EH (cell line): ENCODE data around the gene PIEZO1.

Experiments
- DNase-seq: peaks from one replicate; pipeline ENCODE4 v3.0.0-alpha.2; 2015; ENCODE audit warnings: low read depth

PIEZO1 gene

GRCh38 chr16:88769617-88770460 lies 15.2 kb downstream of the PIEZO1 start:
- DNase-seq, result no peak

- DNase-seq, result no peak
Observed at GRCh38 chr16:88768071-88768783, 16.8 kb downstream of the PIEZO1 start.

GRCh38 chr16:88767546-88768070 lies 17.4 kb downstream of the PIEZO1 start:
- no peak for DNase-seq

GRCh38 chr16:88766975-88767374 lies 18.0 kb downstream of the PIEZO1 start:
- DNase-seq, result no peak

- DNase-seq, result peak; percentile 49
Observed at GRCh38 chr16:88764913-88765349, 20.1 kb downstream of the PIEZO1 start.

GRCh38 chr16:88764080-88764479 lies 20.9 kb downstream of the PIEZO1 start:
- no peak for DNase-seq

GRCh38 chr16:88763502-88764053 lies 21.4 kb downstream of the PIEZO1 start:
- no peak for DNase-seq

GRCh38 chr16:88762941-88763340 lies 22.1 kb downstream of the PIEZO1 start:
- no peak for DNase-seq

- DNase-seq, result no peak
Observed at GRCh38 chr16:88762258-88762870, 22.7 kb downstream of the PIEZO1 start.

- DNase-seq, result no peak
Observed at GRCh38 chr16:88761830-88762229, 23.2 kb downstream of the PIEZO1 start.

GRCh38 chr16:88761143-88761534 lies 23.9 kb downstream of the PIEZO1 start:
- DNase-seq, result no peak

GRCh38 chr16:88760424-88761142 lies 24.4 kb downstream of the PIEZO1 start:
- DNase-seq, result no peak

GRCh38 chr16:88759976-88760350 lies 25.1 kb downstream of the PIEZO1 start:
- no peak for DNase-seq

GRCh38 chr16:88759245-88759975 lies 25.6 kb downstream of the PIEZO1 start:
- no peak for DNase-seq

- no peak for DNase-seq
Observed at GRCh38 chr16:88758944-88759244, 26.1 kb downstream of the PIEZO1 start.

GRCh38 chr16:88758227-88758943 lies 26.6 kb downstream of the PIEZO1 start:
- DNase-seq, result peak; percentile 35

GRCh38 chr16:88755745-88756443 lies 29.1 kb downstream of the PIEZO1 start:
- DNase-seq, result no peak

GRCh38 chr16:88754912-88755744 lies 29.9 kb downstream of the PIEZO1 start:
- peak; percentile 70 for DNase-seq
